ENCODE measurements around the gene NFATC2.

NFATC2 gene

DNA sequence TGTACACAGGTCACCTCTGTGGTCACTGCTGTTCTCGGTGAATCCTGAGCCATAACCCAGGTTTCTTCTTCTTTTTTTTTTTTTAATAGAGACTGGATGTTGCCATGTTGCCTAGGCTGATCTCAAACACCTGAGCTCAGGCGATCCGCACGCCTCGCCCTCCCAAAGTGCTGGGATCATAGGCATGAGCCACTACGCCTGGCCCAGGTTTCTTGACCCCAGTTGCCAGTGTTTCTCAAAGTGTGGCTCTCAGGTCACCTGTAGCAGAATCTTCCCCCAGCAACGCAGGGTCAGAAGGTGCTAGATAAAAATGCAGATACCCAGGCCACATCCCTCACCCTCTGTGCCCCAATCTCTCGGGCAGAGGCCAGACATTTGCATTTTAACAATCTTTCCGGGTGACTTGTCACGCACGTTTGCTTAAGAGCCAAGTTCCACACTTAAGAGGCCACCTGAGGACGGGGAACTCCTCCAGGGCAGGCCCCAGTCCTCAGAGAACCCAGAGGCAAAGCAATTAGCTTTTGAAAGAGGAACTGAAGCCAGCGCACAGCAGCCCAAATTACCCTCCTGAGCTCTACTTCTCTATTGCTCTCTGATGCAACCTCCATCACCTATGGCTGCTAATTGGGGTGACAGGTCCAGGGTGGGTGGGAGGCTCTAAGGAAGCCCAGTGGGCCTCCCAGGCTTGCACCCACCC is 81.8 kb downstream of the NFATC2 start:
- Histone ChIP-seq H3K36me3 (no peaks in the 10 kb centered on the region), H3K27me3 (no peaks in the 10 kb centered on the region), H3K4me3 (no peak overlapping the region), H3K27ac (no peak overlapping the region), H3K4me1 (peaks cover 0 to 33% (median 22%) of the 10 kb centered on the region in 4 donors), H3K9me3 (no peaks in the 10 kb centered on the region)
- intact Hi-C loops (cut with DNase I; ENCODE audit: low total_unique reads) = no loop called here
- TF ChIP-seq, protein P1, sequence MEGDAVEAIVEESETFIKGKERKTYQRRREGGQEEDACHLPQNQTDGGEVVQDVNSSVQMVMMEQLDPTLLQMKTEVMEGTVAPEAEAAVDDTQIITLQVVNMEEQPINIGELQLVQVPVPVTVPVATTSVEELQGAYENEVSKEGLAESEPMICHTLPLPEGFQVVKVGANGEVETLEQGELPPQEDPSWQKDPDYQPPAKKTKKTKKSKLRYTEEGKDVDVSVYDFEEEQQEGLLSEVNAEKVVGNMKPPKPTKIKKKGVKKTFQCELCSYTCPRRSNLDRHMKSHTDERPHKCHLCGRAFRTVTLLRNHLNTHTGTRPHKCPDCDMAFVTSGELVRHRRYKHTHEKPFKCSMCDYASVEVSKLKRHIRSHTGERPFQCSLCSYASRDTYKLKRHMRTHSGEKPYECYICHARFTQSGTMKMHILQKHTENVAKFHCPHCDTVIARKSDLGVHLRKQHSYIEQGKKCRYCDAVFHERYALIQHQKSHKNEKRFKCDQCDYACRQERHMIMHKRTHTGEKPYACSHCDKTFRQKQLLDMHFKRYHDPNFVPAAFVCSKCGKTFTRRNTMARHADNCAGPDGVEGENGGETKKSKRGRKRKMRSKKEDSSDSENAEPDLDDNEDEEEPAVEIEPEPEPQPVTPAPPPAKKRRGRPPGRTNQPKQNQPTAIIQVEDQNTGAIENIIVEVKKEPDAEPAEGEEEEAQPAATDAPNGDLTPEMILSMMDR (IDR thresholded peaks at IDR 0.05) = no peak
- DNase-seq = no peak

- TF ChIP-seq, protein P1 (IDR thresholded peaks at IDR 0.05) = no peak
- peaks cover 0 to 37% (median 22%) of the 10 kb centered on the region in 4 donors for H3K4me1 ChIP-seq
- H3K27ac ChIP-seq = no peak overlapping the region
- intact Hi-C loops (cut with DNase I; ENCODE audit: low total_unique reads) = no loop called here
- no peaks in the 10 kb centered on the region for H3K27me3 ChIP-seq
- no peaks in the 10 kb centered on the region for H3K36me3 ChIP-seq
- H3K4me3 ChIP-seq = no peak overlapping the region
- DNase-seq = no peak
- H3K9me3 ChIP-seq = no peaks in the 10 kb centered on the region
Measured at GRCh38 chr20:51460163-51460562, 82.4 kb downstream of the NFATC2 start.

DNA sequence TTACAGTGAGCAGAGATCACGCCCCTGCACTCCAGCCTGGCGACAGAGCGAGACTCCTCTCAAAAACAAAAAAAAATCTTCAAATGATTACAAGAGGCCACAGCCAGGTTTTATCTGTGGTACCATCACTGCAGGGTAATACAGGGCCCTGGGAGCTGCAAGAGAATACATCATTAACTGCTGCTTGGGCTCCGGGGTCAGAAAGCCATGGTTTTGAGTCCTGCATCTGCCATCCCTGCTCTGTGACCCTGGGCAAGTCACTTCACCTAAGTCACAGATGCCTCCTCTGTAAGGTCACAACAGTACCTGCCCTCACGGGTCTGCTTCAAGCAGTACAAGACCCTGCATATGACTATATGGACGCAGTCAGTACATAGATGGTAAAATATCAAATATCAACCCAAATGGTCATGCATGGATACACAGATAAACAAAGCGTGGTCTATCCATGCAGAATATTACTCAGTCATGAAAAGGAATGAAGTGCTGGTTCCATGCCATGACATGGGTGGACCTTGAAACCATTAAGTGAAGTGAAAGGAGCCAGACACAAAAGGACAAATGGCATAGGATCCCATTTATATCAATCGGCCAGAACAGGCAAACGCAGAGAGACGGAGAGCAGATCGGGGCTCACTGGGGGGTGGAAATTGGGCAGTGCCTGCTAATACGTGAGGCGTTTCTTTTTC is 83.6 kb downstream of the NFATC2 start:
- DNase-seq = no peak
- Histone ChIP-seq H3K27me3 (no peaks in the 10 kb centered on the region), H3K4me1 (peaks cover 0 to 38% (median 22%) of the 10 kb centered on the region in 4 donors), H3K9me3 (no peaks in the 10 kb centered on the region), H3K4me3 (no peak overlapping the region), H3K36me3 (no peaks in the 10 kb centered on the region), H3K27ac (no peak overlapping the region)
- TF ChIP-seq, protein P1 (IDR thresholded peaks at IDR 0.05) = no peak
- intact Hi-C loops (cut with DNase I; ENCODE audit: low total_unique reads) = loop anchor here (10.0 kb wide), 1 partner anchor 504 kb away; the partner anchor contains the start of genes DPM1 and MOCS3

GRCh38 chr20:51457533-51457932 is 85.0 kb downstream of the NFATC2 start:
- H3K36me3 ChIP-seq = no peaks in the 10 kb centered on the region

More at GRCh38 chr20:51457533-51457932, 85.0 kb downstream of the NFATC2 start:
- TF ChIP-seq, protein P1 (IDR thresholded peaks at IDR 0.05) = no peak
- intact Hi-C loops (cut with DNase I; ENCODE audit: low total_unique reads) = loop anchor here (10.0 kb wide), 1 partner anchor 503 kb away; the partner anchor contains the start of genes DPM1 and MOCS3
- no peak for DNase-seq
- Histone ChIP-seq H3K27me3 (no peaks in the 10 kb centered on the region), H3K4me1 (peaks cover 0 to 28% (median 17%) of the 10 kb centered on the region in 4 donors), H3K27ac (peak overlapping the region in 1 of 2 donors; percentile 75), H3K9me3 (no peaks in the 10 kb centered on the region), H3K4me3 (no peak overlapping the region)
